Endothelial cell of umbilical vein (primary cell): ENCODE measurements around the gene TPD52L2. TPM values are rescaled to one million over a fixed set of nuclear protein-coding genes. Genes with fewer than 3 reads are reported as not detected.

ENCODE experiments used
- BruUV-seq: library from RNA; stranded (reverse); fragments of 400-500 nt; replicated peaks from 2 replicates; lab custom pipeline; 2021; lab: Mats Ljungman, UMichigan
- CTCF ChIA-PET: fragments of 300-600, 350-600 bp; sonication (Branson Sonifier 250); formaldehyde crosslinking; loops from one replicate; lab custom pipeline; 2021; ENCODE audit warnings: antibody characterized with exemption, inconsistent platforms; lab: Charles Lee
- POLR2A ChIA-PET: fragments of 300-600, 350-600 bp; sonication (Branson Sonifier 250); formaldehyde crosslinking; loops from one replicate; lab custom pipeline; 2021; ENCODE audit warnings: antibody characterized with exemption, inconsistent platforms; lab: Charles Lee
- DNase-seq: peaks from one replicate; pipeline ENCODE4 v3.0.0-alpha.2; 2011; ENCODE audit warnings: low read depth, low spot score
- FAIRE-seq: peaks from 2 replicates; lab custom pipeline; 2011; peaks lifted over from hg19 to GRCh38; lab: Jason Lieb, UNC
- H2AFZ ChIP-seq: 2 replicates; pipeline ENCODE4 v1.6.0; 2012; ENCODE audit warnings: low read depth, low read length, control low read depth, inconsistent platforms
- H3K27ac ChIP-seq: 2 replicates; pipeline ENCODE4 v1.5.1; 2011; ENCODE audit warnings: low read depth, mild to moderate bottlenecking, control low read depth, low read length, moderate library complexity; ENCODE audit not compliant: insufficient read depth
- H3K27me3 ChIP-seq, 2 experiments: 2 replicates each; pipeline versions ENCODE4 v1.6.0 to v1.6.1; 2011; ENCODE audit warnings: low read length in 2 of 2, mixed read lengths in 1 of 2; ENCODE audit not compliant: control insufficient read depth in 2 of 2, insufficient read depth in 2 of 2
- H3K36me3 ChIP-seq, 2 experiments: 2 replicates in 1 of 2; 3 replicates in 1 of 2; pipeline ENCODE4 v1.5.1; 2011; ENCODE audit warnings: low read length in 2 of 2, mild to moderate bottlenecking in 1 of 2, moderate library complexity in 1 of 2; ENCODE audit not compliant: control insufficient read depth in 2 of 2, insufficient read depth in 2 of 2; ENCODE audit errors: extremely low read depth in 1 of 2
- H3K4me1 ChIP-seq: 3 replicates; pipeline ENCODE4 v1.5.1; 2011; ENCODE audit warnings: mild to moderate bottlenecking, low read length; ENCODE audit not compliant: control insufficient read depth, insufficient read depth; ENCODE audit errors: extremely low read depth
- H3K4me2 ChIP-seq: 2 replicates; pipeline ENCODE4 v1.6.1; 2011; ENCODE audit warnings: low read length, control low read depth, mixed read lengths; ENCODE audit not compliant: insufficient read depth
- H3K4me3 ChIP-seq, 3 experiments: fragments of 200-600 bp in 1 of 3; sonication (generic), shearing (Covaris generic) in 1 of 3; replicated peaks in 1 of 3; 2 replicates each; pipeline ENCODE4 v1.5.1; 2011 to 2016; ENCODE audit warnings: control low read depth in 3 of 3, low read length in 3 of 3, mild to moderate bottlenecking in 2 of 3, inconsistent platforms in 1 of 3, low read depth in 1 of 3, moderate library complexity in 1 of 3; ENCODE audit not compliant: insufficient read depth in 1 of 3
- H3K79me2 ChIP-seq: 2 replicates; pipeline ENCODE4 v1.6.0; 2012; ENCODE audit warnings: low read length, inconsistent platforms; ENCODE audit not compliant: control insufficient read depth, insufficient read depth
- H3K9ac ChIP-seq: replicated peaks from 2 replicates; pipeline ENCODE3; 2011; ENCODE audit warnings: low read length, control low read depth; ENCODE audit not compliant: insufficient read depth; ENCODE audit errors: extremely low read depth
- H3K9me1 ChIP-seq: replicated peaks from 3 replicates; pipeline ENCODE4 v1.6.0; 2011; ENCODE audit warnings: mild to moderate bottlenecking, low read length; ENCODE audit not compliant: control insufficient read depth, insufficient read depth; ENCODE audit errors: extremely low read depth
- H3K9me3 ChIP-seq: replicated peaks from 2 replicates; pipeline ENCODE4 v1.5.1; 2012; ENCODE audit warnings: low read length, inconsistent platforms; ENCODE audit not compliant: control insufficient read depth, insufficient read depth
- H4K20me1 ChIP-seq: replicated peaks from 2 replicates; pipeline ENCODE3; 2011; ENCODE audit warnings: mild to moderate bottlenecking, low read length; ENCODE audit not compliant: control insufficient read depth, insufficient read depth; ENCODE audit errors: extremely low read depth
- CTCF ChIP-seq, 2 donors: IDR thresholded peaks; 1 replicate in 1 of 2; 2 replicates in 1 of 2; pipeline ENCODE4 v1.5.1; 2011; ENCODE audit warnings: low read length in 2 of 2, mild to moderate bottlenecking in 2 of 2, moderate library complexity in 2 of 2, control low read depth in 1 of 2, inconsistent platforms in 1 of 2, low read depth in 1 of 2; ENCODE audit not compliant: insufficient read depth in 1 of 2; ENCODE audit errors: extremely low read depth in 1 of 2
- EZH2 ChIP-seq: IDR thresholded peaks from 2 replicates; pipeline ENCODE4 v1.6.1; 2012; ENCODE audit warnings: borderline replicate concordance, low read depth, mild to moderate bottlenecking, moderate library complexity, low read length, inconsistent platforms; ENCODE audit not compliant: severe bottlenecking
- FOS ChIP-seq: IDR thresholded peaks from 2 replicates; pipeline ENCODE4 v1.6.1; 2011; ENCODE audit warnings: mild to moderate bottlenecking, low read length, moderate library complexity, borderline replicate concordance; ENCODE audit not compliant: insufficient read depth
- GATA2 ChIP-seq: IDR thresholded peaks from 2 replicates; pipeline ENCODE4 v1.7.0; 2011; ENCODE audit warnings: low read depth, mild to moderate bottlenecking, moderate library complexity, mixed read lengths, low read length; ENCODE audit not compliant: insufficient read length, insufficient read depth
- JUN ChIP-seq: IDR thresholded peaks from 2 replicates; pipeline ENCODE4 v1.6.1; 2011; ENCODE audit warnings: borderline replicate concordance, low read depth; ENCODE audit not compliant: insufficient read length, insufficient read depth
- MAX ChIP-seq: IDR thresholded peaks from 2 replicates; pipeline ENCODE4 v1.6.1; 2011; ENCODE audit not compliant: insufficient read depth, insufficient read length
- MYC ChIP-seq: IDR thresholded peaks from one replicate; pipeline ENCODE4 v1.6.1; 2011; ENCODE audit warnings: mild to moderate bottlenecking, low read depth, low read length
- POLR2A ChIP-seq: IDR thresholded peaks from 2 replicates; pipeline ENCODE4 v1.6.1; 2012; ENCODE audit warnings: low read depth, mild to moderate bottlenecking, control low read depth, low read length
- POLR2AphosphoS5 ChIP-seq: IDR thresholded peaks from 2 replicates; pipeline ENCODE4 v1.6.1; 2012; ENCODE audit warnings: low read depth, mild to moderate bottlenecking, control low read depth, low read length, moderate library complexity; ENCODE audit not compliant: insufficient read depth
- dilution Hi-C: fragments of 300-500 bp; cut with MboI; formaldehyde crosslinking; loops from one replicate; pipeline ENCODE4 v1.15.0; 2019; ENCODE audit warnings: low sequenced_read_pairs; ENCODE audit not compliant: extremely low pct_ligation_motif_present
- intact Hi-C: fragments of 100-400 bp; cut with micrococcal nuclease; formaldehyde crosslinking; loops from one replicate; pipeline ENCODE4 v1.10.0; 2022
- polyA plus RNA-seq, 4 experiments: library from polyadenylated mRNA; depleted of rRNA in 3 of 4; stranded (reverse) in 3 of 4; unstranded in 1 of 4; fragments of >200 nt; gene quantifications; 2 replicates each; pipeline versions ENCODE4 v1.2.1 to v1.2.3, GENCODE V29; 2011 to 2012; ENCODE audit warnings: missing spikeins in 1 of 4
- total RNA-seq: library from RNA; stranded (reverse); gene quantifications from 2 replicates; pipeline ENCODE4 v1.2.3, GENCODE V29; 2021

TPD52L2 gene
- total and polyA plus RNA-seq, 2 donors (not counting 3 experiments of a cell fraction or from before 2014, with no cell fraction given): 123 to 142 TPM

- H3K4me3 ChIP-seq: no peak overlapping the region
- peaks cover 17 to 83% of the 10 kb centered on the region in 2 experiments for H3K36me3 ChIP-seq
- H3K4me2 ChIP-seq: no peak overlapping the region
- H3K27ac ChIP-seq: no peak overlapping the region
- H3K9me1 ChIP-seq: no peaks in the 10 kb centered on the region
- H4K20me1 ChIP-seq: no peaks in the 10 kb centered on the region
- DNase-seq (no peak), FAIRE-seq (no peak)
- no peak overlapping the region for H3K9ac ChIP-seq
- CTCF ChIA-PET: no interaction called here
- H3K27me3 ChIP-seq: no peaks in the 10 kb centered on the region
- BruUV-seq: no TSS peak
- POLR2A ChIA-PET: no interaction called here
- intact Hi-C loops (no loop called here), dilution Hi-C loops (no loop called here)
- no peaks in the 10 kb centered on the region for H3K4me1 ChIP-seq
- peaks cover 8% of the 10 kb centered on the region for H3K79me2 ChIP-seq
- no peaks in the 10 kb centered on the region for H3K9me3 ChIP-seq
- H2AFZ ChIP-seq: no peak overlapping the region
- TF ChIP-seq CTCF (IDR thresholded peaks at IDR 0.05; ENCODE audit: extremely low read depth in 1 of 2, insufficient read depth in 1 of 2, low read depth in 1 of 2, low read length in 2 of 2) (no peak), POLR2A (no peak)
Measured at GRCh38 chr20:63886921-63887320, 21.9 kb downstream of the TPD52L2 start.

- H3K4me2 ChIP-seq: no peak overlapping the region
- H3K9me3 ChIP-seq: no peaks in the 10 kb centered on the region
- no peak overlapping the region for H2AFZ ChIP-seq
- H3K4me3 ChIP-seq: no peak overlapping the region
- FAIRE-seq (no peak), DNase-seq (no peak)
- no peaks in the 10 kb centered on the region for H3K9me1 ChIP-seq
- peaks cover 15 to 59% of the 10 kb centered on the region in 2 experiments for H3K36me3 ChIP-seq
- no peaks in the 10 kb centered on the region for H3K27me3 ChIP-seq
- TF ChIP-seq POLR2A (no peak), CTCF (IDR thresholded peaks at IDR 0.05; ENCODE audit: extremely low read depth in 1 of 2, insufficient read depth in 1 of 2, low read depth in 1 of 2, low read length in 2 of 2) (no peak), EZH2 (no peak), JUN (no peak), POLR2AphosphoS5 (no peak), FOS (no peak), MAX (no peak), MYC (no peak), GATA2 (no peak)
- peaks cover 8% of the 10 kb centered on the region for H3K79me2 ChIP-seq
- no peaks in the 10 kb centered on the region for H4K20me1 ChIP-seq
- H3K9ac ChIP-seq: no peak overlapping the region
- H3K4me1 ChIP-seq: peaks cover 4% of the 10 kb centered on the region
- ChIA-PET CTCF (no interaction called here), POLR2A (no interaction called here)
- no TSS peak for BruUV-seq
- dilution Hi-C loops: no loop called here
- intact Hi-C loops: loop anchor here (10.0 kb wide), 1 partner anchor 165 kb away; no protein-coding TSS in a partner anchor
- H3K27ac ChIP-seq: no peak overlapping the region
Measured at GRCh38 chr20:63889241-63890200, 24.5 kb downstream of the TPD52L2 start.
